Measurements from ENCODE around the gene RUNX3. TPM values are rescaled to one million over a fixed set of nuclear protein-coding genes. Genes with fewer than 3 reads are reported as not detected.

RUNX3 gene
- total RNA-seq, 1 experiment from 2014 or later, result 3.7 TPM

GRCh38 chr1:24860841-24861240 lies 69.2 kb downstream of the RUNX3 start:
- Histone ChIP-seq H3K4me2 (ENCODE audit: low read length) (no peak overlapping the region), H3F3A (ENCODE audit: low read length, unreplicated experiment) (no peaks in the 10 kb centered on the region), H3K4me1 (ENCODE audit: insufficient read depth, low read length) (peaks cover 30% of the 10 kb centered on the region), H3K27me3 (ENCODE audit: low read length) (no peaks in the 10 kb centered on the region), H3K4me3 (ENCODE audit: low read length) (no peak overlapping the region), H3K9me2 (replicated peaks; ENCODE audit: low read length) (no peaks in the 10 kb centered on the region), H3K27ac (ENCODE audit: low read length) (no peak overlapping the region), H4K20me1 (ENCODE audit: low read length) (no peaks in the 10 kb centered on the region), H2AFZ (ENCODE audit: low read length) (no peak overlapping the region), H3K9me3 (ENCODE audit: low read length) (no peaks in the 10 kb centered on the region), H3K9ac (ENCODE audit: low read length) (no peak overlapping the region), H3K79me2 (ENCODE audit: low read length) (no peaks in the 10 kb centered on the region), H3K36me3 (ENCODE audit: low read depth, low read length) (no peaks in the 10 kb centered on the region)
- BruUV-seq (replicated peaks), result no TSS peak
- ChIA-PET POLR2A (ENCODE audit: unreplicated experiment) (no interaction called here), CTCF (interaction anchor here (0.7 kb wide), 1 partner anchor 116 kb away, joined by 4 read pairs; the partner anchor contains the start of gene CLIC4)
- no peak for DNase-seq
- intact Hi-C loops (cut with micrococcal nuclease), result no loop called here
- ATAC-seq, result no peak
- TF ChIP-seq EZH2phosphoT487 (IDR thresholded peaks at IDR 0.05; ENCODE audit: borderline replicate concordance, low read length), result no peak
- no peak for TF ChIP-seq EZH2 (IDR thresholded peaks at IDR 0.05; ENCODE audit: low read length, unreplicated experiment)
- no peak for TF ChIP-seq CTCF (conservative IDR thresholded peaks at IDR 0.05; ENCODE audit: low read depth, low read length)

GRCh38 chr1:24859063-24860010 lies 70.7 kb downstream of the RUNX3 start:
- H3K9me3 ChIP-seq (ENCODE audit: low read length), result no peaks in the 10 kb centered on the region
- POLR2A ChIA-PET (ENCODE audit: unreplicated experiment), result no interaction called here
- H4K20me1 ChIP-seq (ENCODE audit: low read length), result no peaks in the 10 kb centered on the region
- ATAC-seq (no peak), DNase-seq (no peak)
- H3K9ac ChIP-seq (ENCODE audit: low read length), result no peak overlapping the region
- no peaks in the 10 kb centered on the region for H3K36me3 ChIP-seq (ENCODE audit: low read depth, low read length)
- H3K27me3 ChIP-seq (ENCODE audit: low read length), result no peaks in the 10 kb centered on the region
- H3K4me3 ChIP-seq (ENCODE audit: low read length), result no peak overlapping the region
- H3K27ac ChIP-seq (ENCODE audit: low read length), result no peak overlapping the region
- H3F3A ChIP-seq (ENCODE audit: low read length, unreplicated experiment), result no peaks in the 10 kb centered on the region
- TF ChIP-seq EZH2phosphoT487 (IDR thresholded peaks at IDR 0.05; ENCODE audit: borderline replicate concordance, low read length), result no peak
- no peak for TF ChIP-seq CTCF (conservative IDR thresholded peaks at IDR 0.05; ENCODE audit: low read depth, low read length)
- no peak for TF ChIP-seq EZH2 (IDR thresholded peaks at IDR 0.05; ENCODE audit: low read length, unreplicated experiment)
- H3K4me2 ChIP-seq (ENCODE audit: low read length), result no peak overlapping the region
- intact Hi-C loops (cut with micrococcal nuclease), result no loop called here
- CTCF ChIA-PET, result no interaction called here
- peaks cover 18% of the 10 kb centered on the region for H3K4me1 ChIP-seq (ENCODE audit: insufficient read depth, low read length)
- BruUV-seq (replicated peaks), result no TSS peak
- H3K9me2 ChIP-seq (replicated peaks; ENCODE audit: low read length), result no peaks in the 10 kb centered on the region
- no peaks in the 10 kb centered on the region for H3K79me2 ChIP-seq (ENCODE audit: low read length)
- no peak overlapping the region for H2AFZ ChIP-seq (ENCODE audit: low read length)

- no peaks in the 10 kb centered on the region for H3K9me3 ChIP-seq (ENCODE audit: low read length)
- CTCF ChIA-PET, result no interaction called here
- BruUV-seq (replicated peaks), result no TSS peak
Observed at GRCh38 chr1:24858277-24858676, 71.8 kb downstream of the RUNX3 start.

More at GRCh38 chr1:24858277-24858676, 71.8 kb downstream of the RUNX3 start:
- DNase-seq (no peak), ATAC-seq (no peak)
- H3K4me3 ChIP-seq (ENCODE audit: low read length), result no peak overlapping the region
- POLR2A ChIA-PET (ENCODE audit: unreplicated experiment), result no interaction called here
- H3K9me2 ChIP-seq (replicated peaks; ENCODE audit: low read length), result no peaks in the 10 kb centered on the region
- intact Hi-C loops (cut with micrococcal nuclease), result no loop called here
- H3K9ac ChIP-seq (ENCODE audit: low read length), result no peak overlapping the region
- H3K36me3 ChIP-seq (ENCODE audit: low read depth, low read length), result no peaks in the 10 kb centered on the region
- peaks cover 14% of the 10 kb centered on the region; the same call in 1 of the 2 replicates for H3K4me1 ChIP-seq (ENCODE audit: insufficient read depth, low read length)
- H3K79me2 ChIP-seq (ENCODE audit: low read length), result no peaks in the 10 kb centered on the region
- H3K27ac ChIP-seq (ENCODE audit: low read length), result no peak overlapping the region
- no peak for TF ChIP-seq EZH2phosphoT487 (IDR thresholded peaks at IDR 0.05; ENCODE audit: borderline replicate concordance, low read length)
- TF ChIP-seq EZH2 (IDR thresholded peaks at IDR 0.05; ENCODE audit: low read length, unreplicated experiment), result no peak
- no peak for TF ChIP-seq CTCF (conservative IDR thresholded peaks at IDR 0.05; ENCODE audit: low read depth, low read length)
- H3K4me2 ChIP-seq (ENCODE audit: low read length), result no peak overlapping the region
- no peaks in the 10 kb centered on the region for H3F3A ChIP-seq (ENCODE audit: low read length, unreplicated experiment)
- no peaks in the 10 kb centered on the region for H4K20me1 ChIP-seq (ENCODE audit: low read length)
- no peaks in the 10 kb centered on the region for H3K27me3 ChIP-seq (ENCODE audit: low read length)
- no peak overlapping the region for H2AFZ ChIP-seq (ENCODE audit: low read length)
